ENCODE measurements around the gene TRIM4.

GRCh38 chr7:99938296-99938695 lies 19.0 kb upstream of the TRIM4 start:
- TF ChIP-seq CTCF (IDR thresholded peaks at IDR 0.05): no peak
- TF ChIP-seq POLR2A (IDR thresholded peaks at IDR 0.05): no peak
